GM23248 (cell line): ENCODE results near the gene RFPL4A. TPM values are rescaled to one million over a fixed set of nuclear protein-coding genes. Genes with fewer than 3 reads are reported as not detected.
"Not testable (repeated sequence)": the region's sequence is repeated elsewhere in the genome, so short reads cannot be mapped to it uniquely, and the experiment has no call there.

Experiments used
- DNase-seq: peaks from one replicate; pipeline ENCODE4 v3.0.0-alpha.2; 2015
- H2AFZ ChIP-seq: fragments of 200-600 bp; sonication (generic); 2 replicates; pipeline ENCODE4 v1.6.1; 2016; ENCODE audit warnings: antibody characterized with exemption
- H3F3A ChIP-seq: fragments of 200-600 bp; sonication (generic); 2 replicates; pipeline ENCODE4 v1.6.1; 2016; ENCODE audit warnings: mild to moderate bottlenecking, antibody characterized with exemption, mixed run types; ENCODE audit not compliant: insufficient read depth
- H3K27ac ChIP-seq: fragments of 200-600 bp; sonication (generic); 2 replicates; pipeline ENCODE4 v1.5.1; 2016; ENCODE audit warnings: mild to moderate bottlenecking
- H3K27me3 ChIP-seq: fragments of 200-600 bp; sonication (generic); replicated peaks from 2 replicates; pipeline ENCODE4 v1.6.1; 2016; ENCODE audit warnings: mild to moderate bottlenecking; ENCODE audit not compliant: insufficient read depth
- H3K36me3 ChIP-seq: fragments of 200-600 bp; sonication (generic); 2 replicates; pipeline ENCODE4 v1.6.1; 2016; ENCODE audit warnings: low read depth, mild to moderate bottlenecking
- H3K4me1 ChIP-seq: fragments of 200-600 bp; sonication (generic); 2 replicates; pipeline ENCODE4 v1.6.1; 2016; ENCODE audit warnings: mild to moderate bottlenecking; ENCODE audit not compliant: insufficient read depth
- H3K4me2 ChIP-seq: fragments of 200-600 bp; sonication (generic); one replicate; pipeline ENCODE4 v1.6.1; 2016; ENCODE audit warnings: mild to moderate bottlenecking; ENCODE audit not compliant: unreplicated experiment
- H3K4me3 ChIP-seq: fragments of 200-600 bp; sonication (generic); 2 replicates; pipeline ENCODE4 v1.5.1; 2016; ENCODE audit warnings: mild to moderate bottlenecking
- H3K79me2 ChIP-seq: fragments of 200-600 bp; sonication (generic); 2 replicates; pipeline ENCODE4 v1.6.1; 2016; ENCODE audit warnings: mild to moderate bottlenecking; ENCODE audit not compliant: insufficient read depth
- H3K9ac ChIP-seq: fragments of 200-600 bp; sonication (generic); 2 replicates; pipeline ENCODE4 v1.6.1; 2016; ENCODE audit warnings: mild to moderate bottlenecking
- H3K9me2 ChIP-seq: fragments of 200-600 bp; sonication (generic); 2 replicates; pipeline ENCODE4 v1.6.1; 2016; ENCODE audit warnings: mixed run types, mild to moderate bottlenecking, moderate library complexity; ENCODE audit not compliant: insufficient read depth
- H3K9me3 ChIP-seq: fragments of 200-600 bp; sonication (generic); one replicate; pipeline ENCODE4 v1.6.1; 2017; ENCODE audit warnings: low read depth
- H4K20me1 ChIP-seq: fragments of 200-600 bp; sonication (generic); 2 replicates; pipeline ENCODE4 v1.6.0; 2016; ENCODE audit not compliant: insufficient read depth
- EZH2 ChIP-seq: fragments of 200-600 bp; sonication (generic); IDR thresholded peaks from 2 replicates; pipeline ENCODE4 v1.6.1; 2018; ENCODE audit warnings: antibody characterized with exemption, mild to moderate bottlenecking; ENCODE audit not compliant: insufficient read depth, poor library complexity, severe bottlenecking
- EZH2phosphoT487 ChIP-seq: fragments of 200-600 bp; sonication (generic); IDR thresholded peaks from 2 replicates; pipeline ENCODE4 v1.6.1; 2018; ENCODE audit warnings: antibody characterized with exemption, moderate library complexity, mild to moderate bottlenecking, low read depth; ENCODE audit not compliant: insufficient read depth
- WGBS, 2 experiments: methylation state at CpG; one replicate each; pipeline ENCODE4 v1.1.6; 2015 to 2017; ENCODE audit warnings: low lambda C conversion rate in 2 of 2, low coverage in 1 of 2; ENCODE audit errors: missing lambda C conversion rate in 2 of 2; 5-methylcytosine and 5-hydroxymethylcytosine counted together
- in situ Hi-C: fragments of 300-500 bp; cut with MboI; formaldehyde crosslinking; loops from 2 replicates; pipeline ENCODE4 v1.15.0; 2020
- polyA plus RNA-seq: library from polyadenylated mRNA; unstranded; fragments of >200 nt; fragmentation: Nextera tagmentation; extraction: Ambion mirVana; gene quantifications from 2 replicates; pipeline ENCODE4 v1.2.1, GENCODE V29; 2016
- total RNA-seq: library from RNA; depleted of rRNA; stranded (reverse); fragments of >200 nt; shearing (Covaris generic); gene quantifications from 2 replicates; pipeline ENCODE4 v1.2.3, GENCODE V29; 2014; rRNA removed

Gene RFPL4A
- total RNA-seq (not detected in 2 replicates), polyA plus RNA-seq (not detected in 2 replicates)

- H3K9ac ChIP-seq, H3K79me2 ChIP-seq, H3K4me1 ChIP-seq, DNase-seq, H3K9me2 ChIP-seq, H2AFZ ChIP-seq, H3F3A ChIP-seq, H4K20me1 ChIP-seq, H3K27me3 ChIP-seq, in situ Hi-C loops, H3K36me3 ChIP-seq, H3K27ac ChIP-seq, H3K4me3 ChIP-seq, H3K4me2 ChIP-seq, H3K9me3 ChIP-seq: not testable (repeated sequence)
- WGBS, 2 experiments = 27 to 28% methylated on average over 3 of the region's 3 CpGs
Observed at GRCh38 chr19:55758797-55759196, at the start of gene RFPL4A. RFPL4A (plus strand) TSS chr19:55759097; CDS start chr19:55761801, 2,704 bp downstream.

- in situ Hi-C loops = no loop called here
- H2AFZ ChIP-seq = no peak overlapping the region
- no peak for DNase-seq
- H3K27me3 ChIP-seq = no peaks in the 10 kb centered on the region
- H4K20me1 ChIP-seq = no peaks in the 10 kb centered on the region
- no peaks in the 10 kb centered on the region for H3K79me2 ChIP-seq
- no peaks in the 10 kb centered on the region for H3K9me2 ChIP-seq
- no peaks in the 10 kb centered on the region for H3K4me1 ChIP-seq
- no peaks in the 10 kb centered on the region for H3K9me3 ChIP-seq
- no peak overlapping the region for H3K4me3 ChIP-seq
- 68 to 71% methylated on average over 15 to 18 of the region's 18 CpGs for WGBS, 2 experiments
- no peak overlapping the region for H3K27ac ChIP-seq
- no peak overlapping the region for H3K4me2 ChIP-seq
- H3F3A ChIP-seq = peaks cover 19% of the 10 kb centered on the region; the same call in 1 of the 2 replicates
- H3K36me3 ChIP-seq = no peaks in the 10 kb centered on the region
- no peak overlapping the region for H3K9ac ChIP-seq
- no peak for TF ChIP-seq EZH2phosphoT487
- TF ChIP-seq EZH2 = no peak
Observed at GRCh38 chr19:55711719-55712118, 47.2 kb upstream of the RFPL4A start.

- H3K4me3 ChIP-seq = no peak overlapping the region
- H3K4me1 ChIP-seq = no peaks in the 10 kb centered on the region
- no peak overlapping the region for H3K9ac ChIP-seq
- no peak overlapping the region for H2AFZ ChIP-seq
- no peaks in the 10 kb centered on the region for H3K79me2 ChIP-seq
- no peaks in the 10 kb centered on the region for H3K9me3 ChIP-seq
- H3K27me3 ChIP-seq = no peaks in the 10 kb centered on the region
- in situ Hi-C loops = no loop called here
- H4K20me1 ChIP-seq = no peaks in the 10 kb centered on the region
- no peak overlapping the region for H3K27ac ChIP-seq
- peaks cover 16% of the 10 kb centered on the region; the same call in 1 of the 2 replicates for H3F3A ChIP-seq
- no peaks in the 10 kb centered on the region for H3K36me3 ChIP-seq
- H3K9me2 ChIP-seq = no peaks in the 10 kb centered on the region
- no peak overlapping the region for H3K4me2 ChIP-seq
- TF ChIP-seq EZH2phosphoT487 = no peak
- no peak for TF ChIP-seq EZH2
- no peak for DNase-seq
- 15 to 45% methylated on average over 1 to 3 of the region's 3 CpGs for WGBS, 2 experiments
Observed at GRCh38 chr19:55712804-55713631, 45.9 kb upstream of the RFPL4A start.

- Histone ChIP-seq H3K4me1 (no peaks in the 10 kb centered on the region), H3K9ac (no peak overlapping the region), H3K27ac (no peak overlapping the region), H3K4me2 (no peak overlapping the region), H3K36me3 (no peaks in the 10 kb centered on the region), H3K27me3 (no peaks in the 10 kb centered on the region), H3K4me3 (no peak overlapping the region), H4K20me1 (no peaks in the 10 kb centered on the region), H3K9me3 (peaks cover 4% of the 10 kb centered on the region), H2AFZ (no peak overlapping the region), H3K9me2 (no peaks in the 10 kb centered on the region), H3F3A (no peaks in the 10 kb centered on the region), H3K79me2 (no peaks in the 10 kb centered on the region)
- in situ Hi-C loops = no loop called here
- TF ChIP-seq EZH2 (no peak), EZH2phosphoT487 (no peak)
- WGBS, 2 experiments = 54 to 55% methylated on average over 15 of the region's 15 CpGs
- DNase-seq = no peak
Observed at GRCh38 chr19:55716531-55716930, 42.4 kb upstream of the RFPL4A start.

- no peak overlapping the region for H3K4me2 ChIP-seq
- no peaks in the 10 kb centered on the region for H3K9me2 ChIP-seq
- no peak for DNase-seq
- H3K9me3 ChIP-seq = peaks cover 4% of the 10 kb centered on the region
- WGBS, 2 experiments = 47 to 49% methylated on average over 11 of the region's 11 CpGs
- H4K20me1 ChIP-seq = no peaks in the 10 kb centered on the region
- H3K79me2 ChIP-seq = no peaks in the 10 kb centered on the region
- in situ Hi-C loops = no loop called here
- no peak overlapping the region for H2AFZ ChIP-seq
- no peak for TF ChIP-seq EZH2phosphoT487
- no peak for TF ChIP-seq EZH2
- no peaks in the 10 kb centered on the region for H3F3A ChIP-seq
- no peaks in the 10 kb centered on the region for H3K36me3 ChIP-seq
- H3K9ac ChIP-seq = no peak overlapping the region
- H3K27ac ChIP-seq = no peak overlapping the region
- H3K4me1 ChIP-seq = no peaks in the 10 kb centered on the region
- no peak overlapping the region for H3K4me3 ChIP-seq
- no peaks in the 10 kb centered on the region for H3K27me3 ChIP-seq
Observed at GRCh38 chr19:55717251-55717650, 41.6 kb upstream of the RFPL4A start.

- 41 to 42% methylated on average over 13 of the region's 13 CpGs for WGBS, 2 experiments
- in situ Hi-C loops, H3F3A ChIP-seq, H3K27me3 ChIP-seq, H3K4me2 ChIP-seq, DNase-seq, H3K36me3 ChIP-seq, H4K20me1 ChIP-seq, H2AFZ ChIP-seq, H3K4me1 ChIP-seq, H3K9me3 ChIP-seq, H3K79me2 ChIP-seq, H3K4me3 ChIP-seq, H3K9ac ChIP-seq, H3K9me2 ChIP-seq, H3K27ac ChIP-seq: not testable (repeated sequence)
Observed at GRCh38 chr19:55717879-55718711, 40.8 kb upstream of the RFPL4A start.
